HepG2 (cell line): Measurements from ENCODE around the gene WDR82.

Experiments used
- PAF1 ChIP-seq: IDR thresholded peaks from 2 replicates; pipeline ENCODE4 v1.6.1; 2016; ENCODE audit warnings: missing genetic modification reagents, missing compliant biosample characterization
- POLR2A ChIP-seq, 2 experiments: IDR thresholded peaks; 2 replicates each; pipeline ENCODE4 v1.6.1; 2011; ENCODE audit warnings: low read depth in 2 of 2, low read length in 2 of 2, mild to moderate bottlenecking in 1 of 2, moderate library complexity in 1 of 2; ENCODE audit not compliant: insufficient read depth in 1 of 2
- RBM22 ChIP-seq: fragments of 200-400 bp; formaldehyde crosslinking; optimal IDR thresholded peaks from 2 replicates; pipeline ENCODE3; 2017; ENCODE audit warnings: mild to moderate bottlenecking, low read length, moderate library complexity
- SRSF9 ChIP-seq: fragments of 200-400 bp; formaldehyde crosslinking; IDR thresholded peaks from 2 replicates; pipeline ENCODE4 v1.6.1; 2018; ENCODE audit warnings: borderline replicate concordance, mild to moderate bottlenecking, low read depth, low read length; ENCODE audit not compliant: insufficient read depth, poor library complexity, severe bottlenecking
- ZFP36 ChIP-seq: fragments of 150-350 bp; IDR thresholded peaks from 2 replicates; pipeline ENCODE4 v1.6.1; 2018; ENCODE audit warnings: borderline replicate concordance, low read length, low read depth; ENCODE audit not compliant: partially characterized antibody
- TF ChIP-seq, protein P1 (sequence below): sonication (generic); formaldehyde crosslinking; IDR thresholded peaks from 2 replicates; pipeline ENCODE4 v1.4.0; 2020; ENCODE audit warnings: missing genetic modification reagents

DNA sequence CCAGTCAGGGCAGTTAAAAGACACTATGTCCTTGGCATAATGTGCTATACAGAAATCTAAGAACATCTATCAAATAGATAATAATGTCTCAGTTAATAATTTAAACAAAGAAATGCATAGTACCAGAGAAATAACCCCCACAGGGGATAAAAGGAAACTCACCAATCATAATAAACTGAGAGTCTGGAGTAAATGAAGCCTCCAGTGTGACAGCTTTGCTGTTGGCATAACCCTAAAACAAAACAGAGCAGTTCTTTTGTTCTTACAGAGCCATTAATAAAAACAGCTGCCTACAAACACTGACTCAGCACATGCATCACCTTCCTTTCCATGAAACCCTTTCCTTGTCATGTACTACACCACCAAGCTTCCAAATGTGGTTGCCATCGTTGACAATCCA is 19.4 kb downstream of the WDR82 start:
- TF ChIP-seq POLR2A (IDR thresholded peaks at IDR 0.05; ENCODE audit: insufficient read depth in 1 of 2, low read depth in 2 of 2, low read length in 2 of 2), result no peak
- no peak for TF ChIP-seq SRSF9
- TF ChIP-seq RBM22, result no peak
- TF ChIP-seq ZFP36, result no peak
- no peak for TF ChIP-seq PAF1 (CRISPR knock-in tag)
- TF ChIP-seq, protein P1, sequence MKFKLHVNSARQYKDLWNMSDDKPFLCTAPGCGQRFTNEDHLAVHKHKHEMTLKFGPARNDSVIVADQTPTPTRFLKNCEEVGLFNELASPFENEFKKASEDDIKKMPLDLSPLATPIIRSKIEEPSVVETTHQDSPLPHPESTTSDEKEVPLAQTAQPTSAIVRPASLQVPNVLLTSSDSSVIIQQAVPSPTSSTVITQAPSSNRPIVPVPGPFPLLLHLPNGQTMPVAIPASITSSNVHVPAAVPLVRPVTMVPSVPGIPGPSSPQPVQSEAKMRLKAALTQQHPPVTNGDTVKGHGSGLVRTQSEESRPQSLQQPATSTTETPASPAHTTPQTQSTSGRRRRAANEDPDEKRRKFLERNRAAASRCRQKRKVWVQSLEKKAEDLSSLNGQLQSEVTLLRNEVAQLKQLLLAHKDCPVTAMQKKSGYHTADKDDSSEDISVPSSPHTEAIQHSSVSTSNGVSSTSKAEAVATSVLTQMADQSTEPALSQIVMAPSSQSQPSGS (CRISPR knock-in tag), result no peak
